ENCODE results near the gene FNTB. TPM values are rescaled to one million over a fixed set of nuclear protein-coding genes. Genes with fewer than 3 reads are reported as not detected.
"Not testable (repeated sequence)": the region's sequence is repeated elsewhere in the genome, so short reads cannot be mapped to it uniquely, and the experiment has no call there.

Gene FNTB
- total RNA-seq, 2 experiments from 2014 or later: 13.3 to 14.6 TPM

- POLR2A ChIA-PET: no interaction called here
- CTCF ChIA-PET: no interaction called here
Measured at GRCh38 chr14:65002586-65003210, 16.0 kb downstream of the FNTB start.

DNA sequence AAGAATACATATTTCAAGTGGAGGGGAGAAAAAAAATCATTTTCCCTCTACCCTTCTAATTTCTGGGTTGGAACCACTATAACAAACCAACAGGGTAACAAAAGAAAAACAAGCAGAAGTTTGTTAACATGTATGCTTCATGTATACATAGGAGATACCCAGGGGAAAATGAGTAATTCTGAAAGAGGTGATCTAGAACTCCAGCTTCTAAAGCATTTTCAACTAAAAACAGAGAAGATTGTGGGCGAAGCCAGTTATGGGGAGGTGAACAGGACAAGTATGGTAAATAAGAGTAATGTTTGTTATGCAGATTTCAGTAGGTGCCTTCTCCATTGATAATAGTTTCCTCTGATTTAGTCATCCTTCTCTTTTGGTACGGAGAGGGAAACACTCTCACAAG, 16.7 kb downstream of the FNTB start:
- POLR2A ChIA-PET: interaction anchor here (0.5 kb wide), 1 partner anchor 1158 kb away, joined by 3 read pairs; no protein-coding TSS in a partner anchor
- CTCF ChIA-PET: no interaction called here

- CTCF ChIA-PET: interaction anchor here (0.6 kb wide), 2 partner anchors 18 to 578 kb away, joined by 3 read pairs; no protein-coding TSS in a partner anchor
- POLR2A ChIA-PET: no interaction called here
Measured at GRCh38 chr14:65006261-65006721, 19.6 kb downstream of the FNTB start.

DNA sequence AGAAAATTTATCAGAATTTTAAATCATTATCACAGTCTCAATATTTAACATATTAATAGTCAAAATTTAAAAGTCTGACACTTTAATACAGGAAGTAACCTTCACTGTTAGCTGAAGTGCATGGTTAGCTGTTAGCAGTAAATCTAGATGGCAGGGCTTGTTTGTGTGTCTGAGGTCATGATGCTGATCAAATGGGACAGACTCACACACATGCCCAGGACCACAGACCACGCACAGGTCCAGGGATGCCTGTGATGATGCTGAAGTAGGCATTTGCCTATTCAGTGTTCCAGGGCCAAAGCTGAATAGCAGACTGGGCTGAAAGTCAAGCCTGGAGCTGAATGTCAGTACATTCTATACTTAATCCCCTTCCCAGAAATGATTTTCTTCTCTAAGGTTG, 20.5 kb downstream of the FNTB start:
- ChIA-PET POLR2A (no interaction called here), CTCF (no interaction called here)

DNA sequence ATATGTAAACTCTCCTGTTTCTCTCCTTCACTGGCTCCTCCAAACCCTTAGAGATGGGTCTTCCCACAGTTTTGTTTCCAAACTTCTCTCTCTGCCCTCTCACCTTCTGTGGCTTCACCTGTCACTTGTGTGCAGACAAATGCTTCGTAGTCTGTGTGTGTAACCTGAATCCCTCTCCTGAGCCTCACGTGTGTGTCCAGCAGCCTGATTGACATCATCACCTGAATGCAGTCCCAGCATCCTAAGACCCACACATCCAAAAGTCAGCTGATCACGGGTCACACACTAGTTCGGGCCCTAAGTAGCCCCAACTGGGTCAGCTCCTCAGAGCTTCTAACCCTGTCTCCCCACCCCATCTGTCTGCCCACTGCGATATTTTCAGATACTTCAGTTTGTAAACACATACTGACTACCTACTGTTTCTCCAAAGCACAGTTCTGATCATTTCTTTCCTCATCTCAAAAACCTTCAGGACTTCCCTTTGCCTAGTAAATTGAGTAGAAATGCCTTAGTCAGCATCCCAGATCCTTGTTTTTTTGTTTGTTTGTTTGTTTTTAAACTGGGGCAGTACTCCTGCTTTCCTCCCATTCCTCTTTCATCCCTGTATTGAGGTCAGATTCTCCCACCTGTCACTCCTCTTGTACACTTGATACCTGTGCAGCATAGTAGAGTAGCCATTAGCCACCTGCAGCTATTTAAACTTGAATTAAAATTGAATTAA, 23.7 kb downstream of the FNTB start:
- ChIA-PET CTCF (no interaction called here), POLR2A (no interaction called here)

DNA sequence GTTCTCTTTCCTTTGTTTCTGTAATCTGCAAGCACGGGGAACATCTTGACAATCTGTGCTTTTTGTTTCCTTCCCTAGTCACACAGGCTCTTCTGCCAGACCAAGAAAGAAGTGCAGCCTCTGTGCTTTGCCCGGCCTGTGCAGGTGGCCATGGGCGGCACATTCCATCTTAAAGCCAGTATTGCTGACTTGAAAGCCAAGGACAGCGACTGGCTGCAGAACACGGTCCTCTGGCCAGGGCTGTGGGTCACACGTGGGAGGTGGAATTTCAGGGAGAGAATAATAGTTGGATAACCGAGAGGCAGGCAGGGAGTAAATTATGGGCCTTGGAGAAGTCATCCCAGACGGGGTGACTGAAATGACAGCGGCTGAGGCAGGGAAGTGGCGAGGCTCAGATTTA, 24.8 kb downstream of the FNTB start:
- ChIA-PET CTCF (no interaction called here), POLR2A (no interaction called here)

DNA sequence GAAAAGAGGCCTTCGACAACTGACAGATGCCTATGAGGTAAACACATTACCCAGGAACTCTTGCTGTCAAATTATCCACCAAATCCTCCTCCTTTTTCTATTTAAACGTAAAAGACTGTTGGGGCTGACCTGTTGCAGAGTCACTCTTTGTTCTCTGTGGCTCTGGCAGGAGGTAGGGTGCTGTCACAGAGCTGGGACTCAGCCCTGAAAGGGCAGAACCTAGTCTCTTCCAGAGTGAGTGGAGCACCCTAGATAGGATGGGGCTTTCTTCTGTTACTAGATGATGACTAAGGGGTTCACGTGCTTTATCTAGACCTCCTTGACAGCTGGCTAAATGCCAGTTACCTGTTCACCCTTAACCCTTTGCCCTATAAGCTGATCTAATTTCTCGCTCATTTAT, 25.7 kb downstream of the FNTB start:
- CTCF ChIA-PET: interaction anchor here (0.5 kb wide), 1 partner anchor 107 kb away, joined by 3 read pairs; no protein-coding TSS in a partner anchor

DNA sequence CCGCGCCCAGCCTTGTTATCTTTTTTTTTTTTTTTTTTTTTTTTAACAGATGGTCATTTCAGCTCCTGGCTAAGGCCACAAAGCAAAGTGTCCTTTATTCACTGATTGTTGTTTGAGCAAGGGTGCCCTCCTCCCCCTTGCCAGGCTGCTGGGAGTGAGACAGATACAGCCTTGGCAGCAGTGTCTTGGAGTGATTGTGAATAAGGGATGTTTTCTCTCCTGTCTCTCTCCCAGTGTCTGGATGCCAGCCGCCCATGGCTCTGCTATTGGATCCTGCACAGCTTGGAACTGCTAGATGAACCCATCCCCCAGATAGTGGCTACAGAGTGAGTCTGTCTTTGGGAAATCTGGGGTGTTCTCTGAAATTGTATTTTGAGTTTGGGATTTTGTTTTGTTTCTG, 28.7 kb downstream of the FNTB start:
- CTCF ChIA-PET: no interaction called here

More for the DNA sequence above, 25.7 kb downstream of the FNTB start:
- POLR2A ChIA-PET: no interaction called here

GRCh38 chr14:65016471-65016870, 29.8 kb downstream of the FNTB start:
- ChIA-PET POLR2A (no interaction called here), CTCF (no interaction called here)

More for the DNA sequence above, 28.7 kb downstream of the FNTB start:
- POLR2A ChIA-PET: no interaction called here

DNA sequence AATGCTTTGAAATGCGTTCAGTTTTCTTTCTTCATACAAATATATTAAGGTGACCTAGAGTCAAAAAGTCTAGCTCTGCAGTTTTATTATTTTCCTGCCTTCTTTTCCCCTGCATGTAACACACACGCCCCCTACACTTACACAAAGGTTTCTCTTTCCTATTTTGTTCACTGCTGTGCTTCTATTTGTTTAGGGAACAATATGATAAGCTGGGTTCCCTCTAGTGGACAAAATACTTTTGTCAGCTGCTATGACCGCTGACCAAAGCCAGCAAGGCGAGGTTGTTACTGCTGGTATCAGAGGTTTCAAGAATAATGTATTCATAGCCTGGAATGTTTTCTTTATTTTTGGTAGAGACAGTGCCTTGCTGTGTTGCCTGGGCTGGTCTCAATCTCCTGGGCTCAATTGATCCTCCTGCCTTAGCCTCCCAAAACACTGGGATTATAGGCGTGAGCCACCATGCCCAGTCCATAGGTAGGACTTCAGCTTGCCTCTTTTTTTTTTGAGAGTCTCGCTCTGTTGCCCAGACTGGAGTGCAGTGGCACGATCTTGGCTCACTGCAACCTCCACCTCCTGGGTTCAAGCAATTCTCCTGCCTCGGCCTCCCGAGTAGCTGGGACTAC, 33.4 kb downstream of the FNTB start:
- POLR2A ChIA-PET: no interaction called here
- CTCF ChIA-PET: interaction anchor here (0.6 to 1.6 kb wide), 2 partner anchors 33 to 135 kb away, joined by 3 to 7 read pairs; partner anchors contain the start of gene FNTB

- POLR2A ChIA-PET: no interaction called here
Measured at GRCh38 chr14:65024957-65025356, 38.3 kb downstream of the FNTB start.

GRCh38 chr14:65025818-65026217, 39.1 kb downstream of the FNTB start:
- ChIA-PET CTCF (no interaction called here), POLR2A (no interaction called here)

More at GRCh38 chr14:65024957-65025356, 38.3 kb downstream of the FNTB start:
- CTCF ChIA-PET: no interaction called here

GRCh38 chr14:65026526-65026925, 39.8 kb downstream of the FNTB start:
- POLR2A ChIA-PET: no interaction called here
- CTCF ChIA-PET: no interaction called here

DNA sequence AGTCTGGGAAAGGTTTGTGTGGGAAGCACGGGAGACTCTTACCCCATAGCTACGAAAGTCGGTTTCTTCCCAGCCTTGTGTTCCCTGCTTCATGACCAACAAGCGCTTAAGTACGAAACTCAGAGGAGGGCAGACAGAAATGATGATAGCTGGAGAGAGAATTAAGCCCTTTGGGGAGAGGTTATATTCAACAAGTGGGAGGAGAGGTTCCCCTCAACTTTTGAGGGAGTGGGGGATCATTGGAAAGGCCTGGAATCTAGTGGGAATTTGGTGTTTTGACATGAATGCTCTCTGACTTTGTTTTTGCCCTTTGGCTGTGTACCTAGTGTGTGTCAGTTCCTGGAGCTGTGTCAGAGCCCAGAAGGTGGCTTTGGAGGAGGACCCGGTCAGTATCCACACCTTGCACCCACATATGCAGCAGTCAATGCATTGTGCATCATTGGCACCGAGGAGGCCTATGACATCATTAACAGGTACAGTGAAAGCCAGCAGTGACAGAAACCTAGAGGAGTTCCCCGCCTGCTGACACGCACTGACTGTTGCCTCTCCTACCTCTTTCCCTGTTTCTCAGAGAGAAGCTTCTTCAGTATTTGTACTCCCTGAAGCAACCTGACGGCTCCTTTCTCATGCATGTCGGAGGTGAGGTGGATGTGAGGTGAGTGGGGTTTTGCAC, 40.6 kb downstream of the FNTB start:
- ChIA-PET CTCF (no interaction called here), POLR2A (no interaction called here)

DNA sequence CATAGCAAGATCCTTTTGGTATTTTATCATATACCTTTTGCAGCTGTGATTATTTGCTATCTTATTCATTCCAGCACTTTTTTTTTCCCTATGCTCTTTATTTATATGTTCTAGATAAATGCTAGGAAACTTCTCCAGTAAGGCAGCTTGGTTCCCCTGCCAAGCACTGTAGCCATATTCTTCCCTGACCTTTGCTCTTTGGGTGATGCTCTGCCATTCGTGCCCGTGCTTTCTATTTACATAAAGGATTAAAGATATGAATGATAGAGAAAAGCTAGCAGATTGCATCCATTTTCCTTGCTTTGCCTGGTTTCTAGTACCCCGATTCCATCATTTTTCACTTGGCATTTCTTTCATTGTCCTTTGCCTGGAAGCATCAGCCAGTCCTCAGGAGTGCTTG, 42.2 kb downstream of the FNTB start:
- POLR2A ChIA-PET: no interaction called here
- CTCF ChIA-PET: no interaction called here

GRCh38 chr14:65031321-65031720, 44.6 kb downstream of the FNTB start:
- POLR2A ChIA-PET: not testable (repeated sequence)
- CTCF ChIA-PET: interaction anchor here (0.6 kb wide), 1 partner anchor 63 kb away, joined by 3 read pairs; no protein-coding TSS in a partner anchor

DNA sequence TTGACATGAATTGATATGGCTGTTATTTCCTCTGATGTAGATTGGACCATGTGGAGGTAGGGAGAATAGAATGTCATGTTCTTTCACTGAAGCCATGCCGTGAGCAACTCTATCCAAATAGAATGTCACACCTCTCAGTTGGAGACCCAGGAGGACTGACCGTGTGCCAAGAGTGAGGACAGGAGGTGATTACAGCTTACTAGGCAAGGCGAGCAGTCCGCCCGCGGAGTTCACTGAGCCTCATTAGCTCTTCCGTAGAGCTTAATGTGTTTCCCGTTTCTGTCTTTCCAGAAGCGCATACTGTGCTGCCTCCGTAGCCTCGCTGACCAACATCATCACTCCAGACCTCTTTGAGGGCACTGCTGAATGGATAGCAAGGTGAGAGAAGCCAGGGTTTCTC, 45.6 kb downstream of the FNTB start:
- ChIA-PET CTCF (no interaction called here), POLR2A (no interaction called here)

DNA sequence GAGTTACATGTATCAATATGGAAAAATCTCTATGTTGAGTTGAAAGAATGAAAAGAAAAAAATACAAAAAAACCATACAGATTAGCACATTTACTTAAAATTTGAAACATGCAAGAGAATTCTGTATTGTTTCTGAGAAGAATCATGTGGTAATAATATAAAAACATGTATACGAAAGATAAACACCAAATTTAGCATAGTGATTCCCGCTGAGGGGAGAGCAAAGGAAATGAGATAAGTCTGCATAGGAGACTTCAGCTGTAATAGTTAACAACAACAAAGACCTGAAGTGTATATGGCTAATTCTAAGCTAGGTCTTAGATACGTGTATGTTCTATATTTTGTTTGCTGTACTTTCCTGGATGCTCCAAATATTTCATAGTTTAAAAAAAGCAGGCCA, 46.5 kb downstream of the FNTB start:
- CTCF ChIA-PET: interaction anchor here (0.9 kb wide), 1 partner anchor 46 kb away, joined by 3 read pairs; the partner anchor contains the start of gene FNTB
- POLR2A ChIA-PET: no interaction called here

- ChIA-PET POLR2A (no interaction called here), CTCF (no interaction called here)
Measured at GRCh38 chr14:65034021-65034420, 47.3 kb downstream of the FNTB start.

- ChIA-PET POLR2A (interaction anchor here (0.6 kb wide), 2 partner anchors 66 to 154 kb away, joined by 3 to 4 read pairs; no protein-coding TSS in a partner anchor), CTCF (no interaction called here)
Measured at GRCh38 chr14:65035049-65035448, 48.4 kb downstream of the FNTB start.

Measured in activated CD8-positive, alpha-beta memory T cell treated with anti-CD3 and anti-CD28 coated beads for 36 hours (primary cell).